Activated CD8-positive, alpha-beta memory T cell treated with anti-CD3 and anti-CD28 coated beads, Interleukin-2, amount 10 ng/mL, durations not matched to agents 7 days and 5 days (primary cell): ENCODE measurements around the gene KIF15. TPM values are rescaled to one million over a fixed set of nuclear protein-coding genes. Genes with fewer than 3 reads are reported as not detected.
"Not testable (repeated sequence)": the region's sequence is repeated elsewhere in the genome, so short reads cannot be mapped to it uniquely, and the experiment has no call there.

Experiments
- ATAC-seq: fragments of 150-1000 bp; cut with Tn5 transposase; one replicate; pipeline ENCODE4 v1.10.0; 2021; ENCODE audit warnings: moderate library complexity
- CTCF ChIA-PET: fragments of 350-600 bp; sonication (Branson Sonifier 250); formaldehyde crosslinking; loops from one replicate; lab custom pipeline; 2021; ENCODE audit warnings: antibody characterized with exemption; lab: Charles Lee
- DNase-seq: peaks from one replicate; pipeline ENCODE4 v3.0.0-alpha.2; 2020
- H3K27ac Mint-ChIP-seq: one replicate; pipeline ENCODE4 v1.8.0; 2021; ENCODE audit warnings: mild to moderate bottlenecking, mixed read lengths
- H3K27me3 Mint-ChIP-seq: one replicate; pipeline ENCODE4 v1.8.0; 2021; ENCODE audit warnings: mixed read lengths
- H3K36me3 Mint-ChIP-seq: one replicate; pipeline ENCODE4 v1.8.0; 2021; ENCODE audit warnings: mild to moderate bottlenecking, mixed read lengths
- H3K4me1 Mint-ChIP-seq: one replicate; pipeline ENCODE4 v1.8.0; 2021; ENCODE audit warnings: mixed read lengths
- H3K4me3 Mint-ChIP-seq: one replicate; pipeline ENCODE4 v1.8.0; 2021; ENCODE audit warnings: mild to moderate bottlenecking, moderate library complexity, mixed read lengths
- H3K9me3 Mint-ChIP-seq: one replicate; pipeline ENCODE4 v1.8.0; 2022; ENCODE audit warnings: low read depth, mixed read lengths
- total RNA-seq, 2 experiments: library from RNA; stranded (reverse); gene quantifications; one replicate each; pipeline ENCODE4 v1.2.3, GENCODE V29; 2021

The KIF15 gene
- total RNA-seq, 2 experiments from 2014 or later = 48.7 to 60.6 TPM

- Mint-ChIP-seq H3K27ac (no peak overlapping the region), H3K4me3 (no peak overlapping the region), H3K4me1 (no peaks in the 10 kb centered on the region), H3K9me3 (no peaks in the 10 kb centered on the region), H3K36me3 (peaks cover 78% of the 10 kb centered on the region), H3K27me3 (no peaks in the 10 kb centered on the region)
- CTCF ChIA-PET = no interaction called here
- DNase-seq (no peak), ATAC-seq (no peak)
Observed at GRCh38 chr3:44782891-44783290, 21.3 kb downstream of the KIF15 start.

DNA sequence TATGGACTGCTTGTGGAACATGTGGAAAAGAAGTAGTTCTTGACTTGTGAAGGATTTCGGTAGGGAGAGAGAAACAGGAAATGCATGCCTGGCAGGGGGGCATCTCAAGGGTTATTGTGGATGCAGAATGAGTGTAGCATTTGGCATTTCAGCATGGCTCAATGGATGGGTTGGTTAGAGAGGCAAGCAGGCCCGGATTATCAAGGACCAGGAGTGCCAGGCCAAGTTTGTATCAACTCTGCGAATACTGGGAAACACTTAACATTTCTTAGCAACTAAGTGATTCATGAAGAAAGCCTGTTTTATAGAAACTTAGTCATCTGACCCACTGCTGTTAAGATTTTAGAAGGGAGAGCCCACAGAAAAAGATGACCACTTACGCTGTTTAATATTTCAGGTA, 33.6 kb downstream of the KIF15 start:
- CTCF ChIA-PET = no interaction called here
- H3K4me1 Mint-ChIP-seq = no peaks in the 10 kb centered on the region
- H3K27ac Mint-ChIP-seq = no peak overlapping the region

DNA sequence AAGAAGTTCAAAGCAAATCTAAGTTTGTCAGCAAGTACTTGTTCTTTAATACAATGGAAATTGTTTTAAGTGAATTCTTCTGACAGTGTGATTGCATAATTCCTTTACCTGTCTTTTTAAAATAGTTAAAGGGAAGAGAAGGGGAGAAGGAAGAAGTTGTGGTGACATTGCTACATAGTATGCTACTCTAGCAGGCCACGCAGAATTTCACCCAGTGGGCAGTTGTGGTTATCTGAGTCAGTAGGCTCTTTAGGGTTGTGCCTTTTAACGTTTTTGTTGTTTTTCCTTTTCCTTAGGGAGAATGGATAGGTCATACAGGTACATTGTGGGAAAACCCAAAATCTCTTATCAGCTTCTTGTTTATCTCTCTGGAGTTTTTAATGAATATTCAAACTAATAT, 40.4 kb downstream of the KIF15 start:
- H3K27me3 Mint-ChIP-seq = no peaks in the 10 kb centered on the region
- H3K36me3 Mint-ChIP-seq = peaks cover 68% of the 10 kb centered on the region
- no peaks in the 10 kb centered on the region for H3K9me3 Mint-ChIP-seq
- H3K4me1 Mint-ChIP-seq = no peaks in the 10 kb centered on the region
- no peak for DNase-seq
- ATAC-seq = no peak
- H3K27ac Mint-ChIP-seq = no peak overlapping the region
- no peak overlapping the region for H3K4me3 Mint-ChIP-seq
- CTCF ChIA-PET = no interaction called here

More for the DNA sequence above, 33.6 kb downstream of the KIF15 start:
- ATAC-seq = no peak
- no peaks in the 10 kb centered on the region for H3K27me3 Mint-ChIP-seq
- H3K4me3 Mint-ChIP-seq = no peak overlapping the region
- H3K36me3 Mint-ChIP-seq = peaks cover 69% of the 10 kb centered on the region
- no peaks in the 10 kb centered on the region for H3K9me3 Mint-ChIP-seq
- DNase-seq = no peak

DNA sequence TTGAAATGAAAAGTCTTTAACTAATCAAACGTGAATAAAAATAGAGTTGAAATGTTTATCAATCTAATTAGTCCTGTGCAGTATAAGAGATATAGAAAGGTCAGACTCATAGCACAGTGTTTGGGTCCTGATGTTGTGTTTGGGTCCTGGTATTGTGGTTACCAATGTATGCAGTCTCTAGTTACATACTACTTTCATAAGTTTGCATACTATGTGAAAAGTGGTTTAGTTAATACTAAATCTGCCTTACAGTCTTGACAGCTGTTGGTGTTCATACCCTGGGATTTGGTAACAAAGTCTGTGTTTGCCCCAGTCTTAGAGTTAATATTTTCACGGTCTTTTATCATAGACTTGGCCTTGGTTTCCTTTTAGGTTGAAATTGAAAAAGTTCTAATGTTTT, 41.7 kb downstream of the KIF15 start:
- Mint-ChIP-seq H3K36me3 (peaks cover 68% of the 10 kb centered on the region), H3K27me3 (no peaks in the 10 kb centered on the region)
- ATAC-seq = no peak

DNA sequence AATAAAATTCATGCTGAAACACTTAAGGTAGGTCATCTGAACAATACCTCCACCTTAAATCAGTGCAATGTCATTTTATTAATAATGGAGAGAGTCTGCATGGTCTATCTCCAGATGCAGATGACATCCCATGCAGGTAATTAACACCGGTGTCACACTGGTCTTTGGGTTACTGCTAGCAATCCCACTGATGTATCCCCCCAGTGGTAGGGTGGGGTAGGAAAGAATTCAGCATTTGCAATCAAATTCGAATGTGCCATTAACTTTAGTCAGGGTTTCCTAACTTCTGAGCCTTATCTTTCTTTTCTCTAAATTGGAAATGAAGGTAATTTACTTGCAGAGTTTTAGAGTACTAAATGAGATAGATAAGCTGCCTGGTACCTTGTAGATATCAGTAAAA, 44.4 kb downstream of the KIF15 start:
- Mint-ChIP-seq H3K27me3 (no peaks in the 10 kb centered on the region), H3K27ac (no peak overlapping the region), H3K9me3 (no peaks in the 10 kb centered on the region), H3K4me3 (no peak overlapping the region), H3K4me1 (no peaks in the 10 kb centered on the region), H3K36me3 (peaks cover 61% of the 10 kb centered on the region)
- DNase-seq (no peak), ATAC-seq (no peak)
- CTCF ChIA-PET = no interaction called here

More for the DNA sequence above, 41.7 kb downstream of the KIF15 start:
- Mint-ChIP-seq H3K9me3 (no peaks in the 10 kb centered on the region), H3K4me1 (no peaks in the 10 kb centered on the region), H3K4me3 (no peak overlapping the region), H3K27ac (no peak overlapping the region)
- DNase-seq = no peak
- CTCF ChIA-PET = no interaction called here

DNA sequence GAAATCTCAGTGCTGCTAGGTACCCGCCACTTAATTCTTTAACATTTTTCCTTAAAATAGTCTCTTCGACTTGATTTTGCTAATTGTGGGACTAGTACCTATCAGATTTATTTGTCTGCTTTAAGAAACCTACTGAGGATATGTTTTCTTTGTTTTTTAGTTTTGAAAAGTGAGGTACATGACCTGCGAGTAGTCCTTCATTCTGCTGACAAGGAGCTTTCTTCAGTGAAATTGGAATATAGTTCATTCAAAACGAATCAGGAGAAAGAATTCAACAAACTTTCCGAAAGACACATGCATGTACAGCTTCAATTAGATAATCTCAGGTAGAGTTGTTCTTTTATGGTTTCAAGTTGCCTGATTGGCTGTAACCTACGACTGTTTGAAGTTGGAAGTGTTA, 53.2 kb downstream of the KIF15 start:
- H3K9me3 Mint-ChIP-seq = no peaks in the 10 kb centered on the region
- no peaks in the 10 kb centered on the region for H3K27me3 Mint-ChIP-seq
- H3K36me3 Mint-ChIP-seq = peaks cover 74% of the 10 kb centered on the region
- ATAC-seq (no peak), DNase-seq (no peak)
- CTCF ChIA-PET = interaction anchor here (0.9 kb wide), 1 partner anchor 15 kb away, joined by 3 read pairs; no protein-coding TSS in a partner anchor
- no peaks in the 10 kb centered on the region for H3K4me1 Mint-ChIP-seq
- H3K27ac Mint-ChIP-seq = no peak overlapping the region
- no peak overlapping the region for H3K4me3 Mint-ChIP-seq

- not testable (repeated sequence) for H3K4me3 Mint-ChIP-seq
- peaks cover 74% of the 10 kb centered on the region for H3K36me3 Mint-ChIP-seq
Observed at GRCh38 chr3:44816334-44816733, 54.7 kb downstream of the KIF15 start.

GRCh38 chr3:44821206-44821605, 59.6 kb downstream of the KIF15 start:
- ATAC-seq, DNase-seq, H3K9me3 Mint-ChIP-seq, H3K27ac Mint-ChIP-seq, H3K4me1 Mint-ChIP-seq, CTCF ChIA-PET, H3K27me3 Mint-ChIP-seq, H3K4me3 Mint-ChIP-seq: not testable (repeated sequence)
- H3K36me3 Mint-ChIP-seq = peaks cover 83% of the 10 kb centered on the region

More at GRCh38 chr3:44816334-44816733, 54.7 kb downstream of the KIF15 start:
- peak overlapping the region; percentile 49 for H3K27ac Mint-ChIP-seq
- CTCF ChIA-PET, ATAC-seq, H3K9me3 Mint-ChIP-seq, DNase-seq, H3K4me1 Mint-ChIP-seq, H3K27me3 Mint-ChIP-seq: not testable (repeated sequence)

GRCh38 chr3:44825264-44825925, 63.8 kb downstream of the KIF15 start:
- ATAC-seq (no peak), DNase-seq (no peak)
- Mint-ChIP-seq H3K4me3 (no peak overlapping the region), H3K27me3 (no peaks in the 10 kb centered on the region), H3K9me3 (peaks cover 3% of the 10 kb centered on the region), H3K4me1 (no peaks in the 10 kb centered on the region), H3K36me3 (peaks cover 73% of the 10 kb centered on the region), H3K27ac (no peak overlapping the region)
- CTCF ChIA-PET = interaction anchor here (0.7 to 1.1 kb wide), 2 partner anchors 12 to 15 kb away, joined by 3 read pairs; no protein-coding TSS in a partner anchor

GRCh38 chr3:44827196-44827595, 65.6 kb downstream of the KIF15 start:
- no peak overlapping the region for H3K4me3 Mint-ChIP-seq
- peaks cover 76% of the 10 kb centered on the region for H3K36me3 Mint-ChIP-seq
- no peak overlapping the region for H3K27ac Mint-ChIP-seq
- DNase-seq (no peak), ATAC-seq (no peak)
- no peaks in the 10 kb centered on the region for H3K27me3 Mint-ChIP-seq
- H3K4me1 Mint-ChIP-seq = no peaks in the 10 kb centered on the region
- H3K9me3 Mint-ChIP-seq = peaks cover 3% of the 10 kb centered on the region
- CTCF ChIA-PET = interaction anchor here (0.6 kb wide), 1 partner anchor 47 kb away, joined by 3 read pairs; no protein-coding TSS in a partner anchor

DNA sequence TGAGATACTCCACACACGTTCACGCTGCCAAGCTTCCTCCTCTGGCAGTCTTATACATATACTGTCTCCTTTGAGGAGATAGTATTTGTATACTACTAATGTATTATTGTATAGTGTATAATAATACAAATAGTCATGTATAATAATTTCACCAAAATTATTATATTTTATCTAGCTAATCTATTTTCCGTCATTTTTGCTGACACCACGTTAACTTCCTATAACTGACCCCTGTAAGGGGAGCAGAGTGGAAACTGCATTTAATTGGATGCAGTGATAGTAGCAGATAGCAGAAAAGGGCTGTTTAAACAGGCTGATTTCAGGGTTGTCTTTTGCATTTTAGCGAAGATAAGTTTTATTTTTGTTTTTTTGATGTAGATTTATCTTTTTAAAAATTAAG, 69.6 kb downstream of the KIF15 start:
- H3K4me3 Mint-ChIP-seq = no peak overlapping the region
- no peaks in the 10 kb centered on the region for H3K27me3 Mint-ChIP-seq
- CTCF ChIA-PET = interaction anchor here (1.1 to 1.3 kb wide), 2 partner anchors 8 to 10 kb away, joined by 3 read pairs; no protein-coding TSS in a partner anchor
- peaks cover 72% of the 10 kb centered on the region for H3K36me3 Mint-ChIP-seq
- ATAC-seq (no peak), DNase-seq (no peak)
- no peaks in the 10 kb centered on the region for H3K4me1 Mint-ChIP-seq
- peaks cover 4% of the 10 kb centered on the region for H3K9me3 Mint-ChIP-seq
- no peak overlapping the region for H3K27ac Mint-ChIP-seq

DNA sequence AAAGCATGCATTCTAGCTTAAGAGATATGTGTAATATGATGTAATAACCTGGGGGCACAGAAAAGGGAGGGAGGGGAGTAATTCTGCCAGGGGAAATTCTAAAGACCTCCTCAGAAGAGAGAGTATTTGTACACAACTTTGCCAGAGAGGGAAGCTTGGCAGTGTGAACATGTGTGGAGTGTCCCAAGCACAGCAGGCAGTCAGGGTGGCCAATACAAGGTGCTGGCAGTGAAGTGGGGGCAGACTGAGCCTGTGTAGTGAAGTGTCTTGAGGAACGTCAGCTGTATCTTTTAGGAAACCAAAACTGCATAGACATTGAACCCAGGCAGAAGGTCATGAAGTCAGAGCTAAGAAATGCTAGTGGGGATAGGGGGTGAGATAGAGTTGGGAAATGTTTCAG, 70.4 kb downstream of the KIF15 start:
- no peak for ATAC-seq
- Mint-ChIP-seq H3K36me3 (peaks cover 74% of the 10 kb centered on the region), H3K27ac (no peak overlapping the region)

GRCh38 chr3:44832965-44833364, 71.4 kb downstream of the KIF15 start:
- Mint-ChIP-seq H3K4me1 (no peaks in the 10 kb centered on the region), H3K36me3 (peaks cover 76% of the 10 kb centered on the region), H3K27me3 (no peaks in the 10 kb centered on the region), H3K27ac (no peak overlapping the region), H3K4me3 (no peak overlapping the region), H3K9me3 (peaks cover 15% of the 10 kb centered on the region)
- no peak for ATAC-seq
- no peak for DNase-seq
- CTCF ChIA-PET = interaction anchor here (0.7 kb wide), 1 partner anchor 72 kb away, joined by 3 read pairs; the partner anchor contains the start of genes KIAA1143 and KIF15

More for the DNA sequence above, 70.4 kb downstream of the KIF15 start:
- Mint-ChIP-seq H3K4me3 (no peak overlapping the region), H3K4me1 (no peaks in the 10 kb centered on the region), H3K9me3 (peaks cover 12% of the 10 kb centered on the region), H3K27me3 (no peaks in the 10 kb centered on the region)
- DNase-seq = no peak
- CTCF ChIA-PET = interaction anchor here (1.1 to 1.3 kb wide), 2 partner anchors 9 kb away, joined by 3 read pairs; no protein-coding TSS in a partner anchor

DNA sequence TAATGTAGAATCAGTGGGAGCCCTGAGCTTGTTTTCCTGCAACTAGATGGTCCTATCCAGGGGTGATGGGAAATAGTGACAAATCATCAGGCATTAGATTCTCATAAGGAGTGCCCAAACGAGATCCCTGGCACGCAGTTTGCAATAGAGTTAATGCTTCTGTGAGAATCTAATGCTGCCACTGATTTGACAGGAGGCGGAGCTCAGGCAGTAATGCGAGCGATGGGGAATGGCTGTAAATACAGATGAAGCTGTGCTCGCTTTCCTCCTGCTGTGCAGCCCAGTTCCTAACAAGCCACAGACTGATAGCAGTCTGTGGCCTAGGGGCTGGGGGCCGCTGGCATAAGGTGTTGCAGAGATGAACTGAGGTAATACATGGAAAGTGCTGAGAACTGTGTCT, 71.8 kb downstream of the KIF15 start:
- no peak overlapping the region for H3K27ac Mint-ChIP-seq
- peaks cover 77% of the 10 kb centered on the region for H3K36me3 Mint-ChIP-seq
- CTCF ChIA-PET = interaction anchor here (0.7 kb wide), 1 partner anchor 72 kb away, joined by 3 read pairs; the partner anchor contains the start of genes KIAA1143 and KIF15
- H3K4me3 Mint-ChIP-seq = no peak overlapping the region
- ATAC-seq (no peak), DNase-seq (no peak)
- H3K27me3 Mint-ChIP-seq = no peaks in the 10 kb centered on the region
- H3K9me3 Mint-ChIP-seq = peaks cover 15% of the 10 kb centered on the region
- H3K4me1 Mint-ChIP-seq = no peaks in the 10 kb centered on the region
